D721Med (cell line): ENCODE results near the gene ZNF793.

Source experiments
- DNase-seq: peaks from one replicate; pipeline ENCODE4 v3.0.0; 2011; ENCODE audit warnings: low spot score; ENCODE audit not compliant: insufficient read length
- FAIRE-seq: peaks from 2 replicates; lab custom pipeline; 2011; peaks lifted over from hg19 to GRCh38; lab: Jason Lieb, UNC
- TF ChIP-seq, protein P1 (sequence below): IDR thresholded peaks from 2 replicates; pipeline ENCODE4 v1.5.1; 2012; ENCODE audit warnings: mild to moderate bottlenecking, control low read depth; ENCODE audit not compliant: insufficient read depth; ENCODE audit errors: missing control alignments

ZNF793 gene

DNA sequence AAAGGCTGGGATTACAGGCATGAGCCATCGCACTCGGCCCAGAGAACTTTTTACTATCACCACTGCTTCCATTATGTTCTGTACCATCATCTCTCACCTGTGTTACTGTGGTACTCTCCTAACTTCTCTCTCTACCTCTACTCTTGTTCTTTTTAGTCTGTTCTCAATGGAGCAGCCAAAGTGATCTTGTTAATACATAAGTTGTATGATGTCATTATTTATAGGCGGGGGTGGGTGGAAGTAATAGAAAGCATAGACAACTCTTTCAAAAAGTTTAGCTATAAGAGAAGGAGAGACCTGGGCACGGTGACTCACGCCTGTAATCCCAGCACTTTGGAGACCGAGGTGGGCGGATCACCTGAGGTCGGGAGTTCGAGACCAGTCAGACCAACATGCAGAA, 34.6 kb upstream of the ZNF793 start:
- TF ChIP-seq, protein P1, sequence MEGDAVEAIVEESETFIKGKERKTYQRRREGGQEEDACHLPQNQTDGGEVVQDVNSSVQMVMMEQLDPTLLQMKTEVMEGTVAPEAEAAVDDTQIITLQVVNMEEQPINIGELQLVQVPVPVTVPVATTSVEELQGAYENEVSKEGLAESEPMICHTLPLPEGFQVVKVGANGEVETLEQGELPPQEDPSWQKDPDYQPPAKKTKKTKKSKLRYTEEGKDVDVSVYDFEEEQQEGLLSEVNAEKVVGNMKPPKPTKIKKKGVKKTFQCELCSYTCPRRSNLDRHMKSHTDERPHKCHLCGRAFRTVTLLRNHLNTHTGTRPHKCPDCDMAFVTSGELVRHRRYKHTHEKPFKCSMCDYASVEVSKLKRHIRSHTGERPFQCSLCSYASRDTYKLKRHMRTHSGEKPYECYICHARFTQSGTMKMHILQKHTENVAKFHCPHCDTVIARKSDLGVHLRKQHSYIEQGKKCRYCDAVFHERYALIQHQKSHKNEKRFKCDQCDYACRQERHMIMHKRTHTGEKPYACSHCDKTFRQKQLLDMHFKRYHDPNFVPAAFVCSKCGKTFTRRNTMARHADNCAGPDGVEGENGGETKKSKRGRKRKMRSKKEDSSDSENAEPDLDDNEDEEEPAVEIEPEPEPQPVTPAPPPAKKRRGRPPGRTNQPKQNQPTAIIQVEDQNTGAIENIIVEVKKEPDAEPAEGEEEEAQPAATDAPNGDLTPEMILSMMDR: no peak
- DNase-seq (no peak), FAIRE-seq (no peak)

DNA sequence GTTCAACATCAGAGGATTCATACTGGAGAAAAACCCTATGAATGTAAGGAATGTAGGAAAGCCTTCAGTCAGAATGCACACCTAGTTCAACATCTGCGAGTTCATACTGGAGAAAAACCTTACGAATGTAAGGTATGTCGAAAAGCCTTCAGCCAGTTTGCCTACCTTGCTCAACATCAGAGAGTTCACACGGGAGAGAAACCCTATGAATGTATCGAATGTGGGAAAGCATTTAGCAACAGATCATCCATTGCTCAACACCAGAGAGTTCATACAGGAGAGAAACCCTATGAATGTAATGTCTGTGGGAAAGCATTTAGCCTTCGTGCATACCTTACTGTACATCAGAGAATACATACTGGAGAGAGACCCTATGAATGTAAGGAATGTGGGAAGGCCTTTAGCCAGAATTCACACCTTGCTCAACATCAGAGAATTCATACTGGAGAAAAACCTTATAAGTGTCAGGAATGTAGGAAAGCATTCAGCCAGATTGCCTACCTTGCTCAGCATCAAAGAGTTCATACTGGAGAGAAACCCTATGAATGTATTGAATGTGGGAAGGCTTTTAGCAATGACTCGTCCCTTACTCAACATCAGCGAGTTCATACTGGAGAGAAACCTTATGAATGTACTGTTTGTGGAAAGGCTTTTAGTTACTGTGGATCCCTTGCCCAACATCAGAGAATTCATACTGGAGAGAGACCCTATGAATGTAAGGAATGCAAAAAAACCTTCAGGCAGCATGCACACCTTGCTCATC, 22.2 kb upstream of the ZNF793 start:
- TF ChIP-seq, protein P1: no peak
- FAIRE-seq (no peak), DNase-seq (no peak)

DNA sequence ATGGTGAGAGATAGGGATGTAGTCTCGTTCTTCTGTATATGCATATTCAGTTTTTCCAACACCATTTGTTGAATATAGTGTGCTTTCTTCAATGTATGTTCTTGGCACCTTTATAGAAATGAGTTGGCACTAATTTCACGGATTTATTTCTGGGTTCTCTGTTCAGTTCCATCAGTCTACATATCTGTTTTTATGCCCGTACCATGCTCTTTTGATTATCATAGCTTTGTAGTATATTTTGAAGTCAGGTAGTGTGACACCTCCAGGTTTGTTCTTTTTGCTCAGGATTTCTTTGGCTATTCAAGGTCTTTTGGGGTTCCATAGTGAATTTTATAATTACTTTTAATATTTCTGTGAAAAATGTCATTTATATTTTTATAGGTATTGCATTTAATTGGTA, 14.5 kb upstream of the ZNF793 start:
- TF ChIP-seq, protein P1: no peak
- no peak for FAIRE-seq
- no peak for DNase-seq

DNA sequence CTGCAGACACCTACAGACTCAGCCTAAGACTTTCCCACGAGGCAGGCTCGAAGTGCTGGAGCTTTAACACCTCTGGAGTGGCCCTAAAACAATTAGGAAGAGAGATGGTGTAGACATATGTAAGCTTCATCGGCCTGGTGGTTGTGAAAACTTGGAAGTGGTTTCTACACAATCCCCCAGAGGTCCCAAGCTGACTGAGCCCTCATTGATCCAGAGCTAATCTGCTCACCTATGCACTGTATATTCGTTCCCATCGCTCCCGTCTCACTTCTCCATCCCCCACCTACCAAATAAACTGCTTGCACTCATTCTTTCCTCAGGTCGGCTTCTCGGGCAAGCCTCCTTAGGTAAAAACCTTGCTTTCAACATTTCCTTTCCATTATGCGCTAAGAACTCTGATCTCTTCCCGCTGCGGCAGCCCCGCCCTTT, 767 bp upstream of the ZNF793 start:
- TF ChIP-seq, protein P1: no peak
- peak; percentile 35 for FAIRE-seq
- DNase-seq: peak; percentile 43

DNA sequence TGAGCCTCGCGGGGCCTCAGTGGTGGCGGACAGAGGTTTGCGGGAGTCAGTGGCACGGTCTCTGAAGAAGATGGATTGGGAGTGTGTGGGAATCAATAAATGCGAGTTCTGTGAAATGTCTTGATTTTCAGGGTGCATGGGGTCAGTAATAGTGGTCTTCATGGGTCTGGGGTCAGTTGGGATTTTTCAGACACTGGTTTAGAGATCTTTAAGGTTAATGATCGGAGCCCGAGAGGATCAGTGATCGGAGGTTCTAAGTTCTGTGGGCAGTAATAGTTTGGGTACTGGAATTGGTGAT, 377 bp downstream of the ZNF793 start:
- DNase-seq: no peak
- FAIRE-seq: no peak
- TF ChIP-seq, protein P1: no peak

DNA sequence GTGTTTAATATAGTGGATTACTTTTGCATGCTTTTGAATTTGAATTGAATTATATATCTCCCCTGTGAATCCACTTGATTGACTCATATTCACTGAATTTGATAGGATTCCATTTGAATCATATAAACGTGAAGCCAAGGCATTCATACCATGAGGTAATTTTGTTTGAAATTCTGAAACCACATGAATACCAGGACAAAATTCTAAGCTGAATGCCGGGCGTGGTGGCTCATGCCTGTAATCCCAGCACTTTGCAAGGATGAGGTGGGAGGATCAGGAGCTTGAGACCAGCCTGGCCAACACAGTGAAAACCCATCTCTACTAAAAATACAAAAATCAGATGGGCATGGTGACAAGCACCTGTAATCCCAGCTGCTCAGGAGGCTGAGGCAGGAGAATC, 4.4 kb downstream of the ZNF793 start:
- no peak for FAIRE-seq
- TF ChIP-seq, protein P1: no peak

DNA sequence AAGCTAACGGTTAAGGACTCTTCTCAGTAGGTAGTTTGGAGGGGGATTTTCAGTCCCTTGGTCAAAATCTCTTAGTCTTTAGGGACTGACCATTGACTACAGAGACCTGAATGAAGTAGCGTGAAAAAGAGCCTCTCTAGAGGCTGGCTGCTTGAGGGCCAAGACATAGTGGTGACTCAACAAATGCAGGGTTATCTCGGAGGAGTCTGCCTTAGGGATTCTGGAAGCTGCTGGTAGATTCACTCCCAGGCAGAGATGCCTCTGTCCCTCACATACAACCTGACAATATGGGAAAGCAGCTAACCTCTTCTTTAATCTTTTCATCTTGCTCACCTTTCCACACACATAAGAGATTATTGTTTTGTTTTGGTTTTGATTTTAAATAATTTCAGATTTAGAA, 5.1 kb downstream of the ZNF793 start:
- no peak for FAIRE-seq
- TF ChIP-seq, protein P1: no peak
- DNase-seq: no peak

More for the DNA sequence above, 4.4 kb downstream of the ZNF793 start:
- DNase-seq: no peak
